ENCODE data around the gene CYP27B1.
A peak's percentile ranks its signal among the peaks of the same experiment; 100 is the strongest.

Gene CYP27B1

GRCh38 chr12:57764662-57765002, 2.2 kb downstream of the CYP27B1 start:
- Histone ChIP-seq H4K20me1 (ENCODE audit: low read depth, low read length) (peaks cover 8% of the 10 kb centered on the region), H3K36me3 (ENCODE audit: low read length) (no peaks in the 10 kb centered on the region), H3K9me2 (replicated peaks; ENCODE audit: insufficient read depth, low read length) (no peaks in the 10 kb centered on the region), H3K79me2 (ENCODE audit: insufficient read depth, low read length) (no peaks in the 10 kb centered on the region), H3K27me3 (ENCODE audit: low read length) (no peaks in the 10 kb centered on the region), H2AFZ (ENCODE audit: low read depth, low read length, severe bottlenecking) (peak overlapping the region; percentile 76), H3F3A (ENCODE audit: insufficient read depth) (no peaks in the 10 kb centered on the region), H3K9me3 (ENCODE audit: insufficient read depth, low read length) (no peaks in the 10 kb centered on the region), H3K4me2 (ENCODE audit: low read depth, low read length, poor library complexity, severe bottlenecking) (peak overlapping the region; percentile 52), H3K27ac (ENCODE audit: low read depth, low read length) (no peak overlapping the region), H3K4me3 (ENCODE audit: insufficient read depth, low read length, poor library complexity, severe bottlenecking) (peak overlapping the region; percentile 36), H3K9ac (ENCODE audit: low read length) (peak overlapping the region; percentile 36)
- no peak for TF ChIP-seq EZH2phosphoT487 (conservative IDR thresholded peaks at IDR 0.05; ENCODE audit: low read length)
- TF ChIP-seq, protein P1, sequence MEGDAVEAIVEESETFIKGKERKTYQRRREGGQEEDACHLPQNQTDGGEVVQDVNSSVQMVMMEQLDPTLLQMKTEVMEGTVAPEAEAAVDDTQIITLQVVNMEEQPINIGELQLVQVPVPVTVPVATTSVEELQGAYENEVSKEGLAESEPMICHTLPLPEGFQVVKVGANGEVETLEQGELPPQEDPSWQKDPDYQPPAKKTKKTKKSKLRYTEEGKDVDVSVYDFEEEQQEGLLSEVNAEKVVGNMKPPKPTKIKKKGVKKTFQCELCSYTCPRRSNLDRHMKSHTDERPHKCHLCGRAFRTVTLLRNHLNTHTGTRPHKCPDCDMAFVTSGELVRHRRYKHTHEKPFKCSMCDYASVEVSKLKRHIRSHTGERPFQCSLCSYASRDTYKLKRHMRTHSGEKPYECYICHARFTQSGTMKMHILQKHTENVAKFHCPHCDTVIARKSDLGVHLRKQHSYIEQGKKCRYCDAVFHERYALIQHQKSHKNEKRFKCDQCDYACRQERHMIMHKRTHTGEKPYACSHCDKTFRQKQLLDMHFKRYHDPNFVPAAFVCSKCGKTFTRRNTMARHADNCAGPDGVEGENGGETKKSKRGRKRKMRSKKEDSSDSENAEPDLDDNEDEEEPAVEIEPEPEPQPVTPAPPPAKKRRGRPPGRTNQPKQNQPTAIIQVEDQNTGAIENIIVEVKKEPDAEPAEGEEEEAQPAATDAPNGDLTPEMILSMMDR (IDR thresholded peaks at IDR 0.05; ENCODE audit: insufficient read depth, low read length, poor library complexity, severe bottlenecking): no peak

- TF ChIP-seq EZH2phosphoT487 (conservative IDR thresholded peaks at IDR 0.05; ENCODE audit: low read length): no peak
- TF ChIP-seq, protein P1 (IDR thresholded peaks at IDR 0.05; ENCODE audit: insufficient read depth, low read length, poor library complexity, severe bottlenecking): no peak
- H3K27ac ChIP-seq (ENCODE audit: low read depth, low read length): no peak overlapping the region
- H3K9me3 ChIP-seq (ENCODE audit: insufficient read depth, low read length): no peaks in the 10 kb centered on the region
- H3K27me3 ChIP-seq (ENCODE audit: low read length): no peaks in the 10 kb centered on the region
- no peak overlapping the region for H2AFZ ChIP-seq (ENCODE audit: low read depth, low read length, severe bottlenecking)
- H3K9ac ChIP-seq (ENCODE audit: low read length): no peak overlapping the region
- no peak overlapping the region for H3K4me3 ChIP-seq (ENCODE audit: insufficient read depth, low read length, poor library complexity, severe bottlenecking)
- H4K20me1 ChIP-seq (ENCODE audit: low read depth, low read length): peaks cover 8% of the 10 kb centered on the region
- no peaks in the 10 kb centered on the region for H3K9me2 ChIP-seq (replicated peaks; ENCODE audit: insufficient read depth, low read length)
- peak overlapping the region; percentile 52 for H3K4me2 ChIP-seq (ENCODE audit: low read depth, low read length, poor library complexity, severe bottlenecking)
- no peaks in the 10 kb centered on the region for H3K79me2 ChIP-seq (ENCODE audit: insufficient read depth, low read length)
- no peaks in the 10 kb centered on the region for H3F3A ChIP-seq (ENCODE audit: insufficient read depth)
- no peaks in the 10 kb centered on the region for H3K36me3 ChIP-seq (ENCODE audit: low read length)
Observed at GRCh38 chr12:57763881-57764661, 2.8 kb downstream of the CYP27B1 start.

- peaks cover 8% of the 10 kb centered on the region for H4K20me1 ChIP-seq (ENCODE audit: low read depth, low read length)
- no peak for TF ChIP-seq EZH2phosphoT487 (conservative IDR thresholded peaks at IDR 0.05; ENCODE audit: low read length)
- TF ChIP-seq, protein P1 (IDR thresholded peaks at IDR 0.05; ENCODE audit: insufficient read depth, low read length, poor library complexity, severe bottlenecking): no peak
- H3K4me2 ChIP-seq (ENCODE audit: low read depth, low read length, poor library complexity, severe bottlenecking): no peak overlapping the region
- no peaks in the 10 kb centered on the region for H3K79me2 ChIP-seq (ENCODE audit: insufficient read depth, low read length)
- no peaks in the 10 kb centered on the region for H3K27me3 ChIP-seq (ENCODE audit: low read length)
- no peak overlapping the region for H3K27ac ChIP-seq (ENCODE audit: low read depth, low read length)
- no peak overlapping the region for H2AFZ ChIP-seq (ENCODE audit: low read depth, low read length, severe bottlenecking)
- no peak overlapping the region for H3K9ac ChIP-seq (ENCODE audit: low read length)
- no peak overlapping the region for H3K4me3 ChIP-seq (ENCODE audit: insufficient read depth, low read length, poor library complexity, severe bottlenecking)
- H3K9me2 ChIP-seq (replicated peaks; ENCODE audit: insufficient read depth, low read length): no peaks in the 10 kb centered on the region
- H3F3A ChIP-seq (ENCODE audit: insufficient read depth): no peaks in the 10 kb centered on the region
- H3K36me3 ChIP-seq (ENCODE audit: low read length): no peaks in the 10 kb centered on the region
- H3K9me3 ChIP-seq (ENCODE audit: insufficient read depth, low read length): no peaks in the 10 kb centered on the region
Observed at GRCh38 chr12:57762463-57762862, 4.4 kb downstream of the CYP27B1 start.

Data from SU-DHL-6 (cell line).